CD4-positive, alpha-beta T cell treated with Interleukin-10 for 1 hour (primary cell): ENCODE measurements around the gene RALGPS1.
A peak's percentile ranks its signal among the peaks of the same experiment; 100 is the strongest.

Source experiments
- DNase-seq: peaks from one replicate; pipeline ENCODE4 v3.0.0-alpha.2; 2020

Gene RALGPS1

DNA sequence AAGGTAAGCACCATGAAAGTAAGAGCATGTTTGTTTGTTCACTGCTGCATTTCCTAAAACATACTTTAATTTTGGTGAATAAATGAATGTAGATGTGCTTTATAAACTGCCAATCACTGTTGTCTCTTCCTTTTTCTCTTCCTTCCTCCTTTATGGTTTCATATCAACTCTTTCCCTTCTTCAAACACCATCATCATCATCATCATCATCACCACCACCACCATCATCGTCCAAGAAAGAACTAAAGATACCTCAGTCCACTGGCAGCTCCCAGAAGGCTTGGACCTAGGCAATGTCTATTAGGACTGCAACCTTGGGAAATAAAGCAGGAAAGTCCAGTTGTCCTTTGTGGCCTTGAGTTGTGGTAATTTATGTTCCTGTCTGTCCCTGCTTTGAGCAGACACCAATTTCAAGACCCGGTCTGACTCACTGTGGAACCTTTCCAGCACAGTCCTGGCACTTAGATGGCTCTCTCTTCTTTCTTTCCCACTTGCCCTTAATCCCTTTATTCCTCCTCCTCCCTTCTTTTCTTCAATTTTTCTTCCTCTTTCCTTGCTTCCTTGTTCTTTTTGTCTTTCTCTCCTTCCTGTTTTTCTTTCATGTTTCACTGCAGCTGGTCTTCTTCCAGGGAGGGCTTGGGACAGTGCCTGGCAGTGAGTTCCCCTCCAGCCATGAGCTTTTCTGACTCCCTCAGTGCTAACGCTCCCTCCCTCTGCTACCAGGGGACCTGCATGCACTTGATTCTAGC, 108.5 kb downstream of the RALGPS1 start:
- DNase-seq, result no peak

DNA sequence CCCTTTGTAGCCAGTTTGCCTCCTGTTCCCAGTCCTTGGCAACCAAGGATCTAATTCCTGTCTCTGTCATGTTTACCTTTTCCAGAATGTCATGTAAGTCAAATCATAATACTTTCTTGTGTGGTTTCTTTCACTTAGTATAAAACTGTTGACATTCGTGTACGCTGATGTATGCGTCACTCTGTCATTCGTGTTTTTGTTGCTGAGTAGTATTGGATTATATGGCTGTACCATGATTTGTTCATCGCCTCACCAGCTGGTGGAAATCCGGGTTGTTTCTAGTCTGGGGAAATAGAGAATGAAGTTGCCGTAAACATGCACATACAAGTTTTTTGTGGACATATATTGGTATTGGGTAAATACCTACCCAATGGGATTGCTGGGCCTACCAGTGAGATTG, 110.5 kb downstream of the RALGPS1 start:
- no peak for DNase-seq

DNA sequence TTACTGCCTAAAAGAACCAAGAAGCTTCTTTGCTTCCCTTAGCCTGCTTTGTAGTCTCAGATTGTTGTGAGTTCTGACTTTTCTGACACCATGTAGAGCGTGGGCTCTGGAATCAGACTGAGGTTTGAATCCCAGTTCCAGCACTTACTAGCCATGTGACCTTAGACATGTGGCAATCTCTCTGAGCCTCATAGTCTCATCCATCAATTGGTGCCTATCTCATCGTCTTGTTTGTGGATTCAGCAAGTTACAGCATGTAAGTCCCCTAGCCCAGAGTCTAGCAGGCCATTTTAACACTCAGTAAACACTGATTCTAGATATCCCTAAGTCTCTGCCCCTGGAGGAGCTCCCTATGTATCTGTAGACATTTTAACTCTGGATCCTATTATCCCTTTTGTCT, 113.1 kb downstream of the RALGPS1 start:
- no peak for DNase-seq

DNA sequence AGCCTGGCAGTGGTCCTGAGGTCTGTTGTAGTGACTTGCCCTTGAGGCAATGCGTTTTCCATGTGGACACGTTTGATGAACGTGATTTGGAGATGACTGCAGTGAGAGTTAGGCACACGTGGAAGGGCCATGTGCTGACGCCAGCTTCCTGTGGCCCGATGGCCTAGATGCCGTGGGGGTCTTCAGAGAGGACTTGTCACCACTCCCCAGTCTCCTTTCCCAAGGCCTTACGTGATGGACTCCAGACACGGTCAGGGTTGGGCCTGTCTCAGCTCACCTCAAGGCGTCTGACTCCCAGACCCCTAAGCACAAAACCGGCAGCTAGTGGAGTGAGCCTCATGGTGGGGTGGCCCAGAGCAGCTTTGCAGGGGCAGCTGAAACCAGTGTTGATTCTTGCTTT, 115.0 kb downstream of the RALGPS1 start:
- no peak for DNase-seq

GRCh38 chr9:127030814-127031740, 116.5 kb downstream of the RALGPS1 start:
- no peak for DNase-seq

DNA sequence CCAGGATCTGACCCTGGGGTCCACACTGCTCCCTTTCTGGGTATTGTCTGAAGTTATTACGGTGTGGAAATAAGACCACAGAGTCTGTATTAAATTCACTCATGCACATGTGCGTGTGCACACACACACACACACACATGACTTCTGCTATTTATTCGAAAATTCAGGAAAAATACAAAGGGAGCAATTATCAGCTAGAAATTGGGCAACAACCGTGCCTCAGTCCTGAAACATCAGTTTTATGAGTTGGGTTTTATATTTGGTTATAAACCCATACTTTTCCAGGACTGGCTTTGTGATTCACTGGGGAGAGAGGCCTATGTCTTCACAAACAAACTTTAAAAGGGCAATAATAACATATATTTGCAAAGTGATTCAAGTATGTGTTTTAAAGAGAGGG, 117.7 kb downstream of the RALGPS1 start:
- no peak for DNase-seq

GRCh38 chr9:127033061-127033460, 118.5 kb downstream of the RALGPS1 start:
- DNase-seq, result no peak

GRCh38 chr9:127033789-127034188, 119.2 kb downstream of the RALGPS1 start:
- no peak for DNase-seq

- DNase-seq, result no peak
Measured at GRCh38 chr9:127034691-127035090, 120.1 kb downstream of the RALGPS1 start.

DNA sequence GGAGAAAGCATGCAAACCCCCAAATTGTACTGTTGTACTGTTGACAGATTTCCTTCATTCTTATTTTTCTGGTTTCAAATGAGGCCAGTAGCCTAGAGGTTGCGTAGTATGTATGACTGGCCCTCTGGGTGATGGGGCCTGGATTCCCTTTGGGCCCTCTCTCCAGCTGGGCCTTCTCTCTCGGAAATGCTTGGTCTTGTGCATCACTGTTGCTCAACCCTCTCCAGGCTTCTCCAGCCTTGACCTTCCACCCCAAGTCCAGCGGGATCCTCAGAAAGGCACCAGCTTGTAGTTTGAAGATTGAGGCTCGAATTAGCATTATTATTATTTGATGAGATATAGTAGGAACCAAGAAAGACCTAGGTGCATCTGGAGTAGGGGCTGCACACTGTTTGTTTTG, 120.8 kb downstream of the RALGPS1 start:
- DNase-seq, result no peak

- no peak for DNase-seq
Measured at GRCh38 chr9:127035948-127036347, 121.4 kb downstream of the RALGPS1 start.

DNA sequence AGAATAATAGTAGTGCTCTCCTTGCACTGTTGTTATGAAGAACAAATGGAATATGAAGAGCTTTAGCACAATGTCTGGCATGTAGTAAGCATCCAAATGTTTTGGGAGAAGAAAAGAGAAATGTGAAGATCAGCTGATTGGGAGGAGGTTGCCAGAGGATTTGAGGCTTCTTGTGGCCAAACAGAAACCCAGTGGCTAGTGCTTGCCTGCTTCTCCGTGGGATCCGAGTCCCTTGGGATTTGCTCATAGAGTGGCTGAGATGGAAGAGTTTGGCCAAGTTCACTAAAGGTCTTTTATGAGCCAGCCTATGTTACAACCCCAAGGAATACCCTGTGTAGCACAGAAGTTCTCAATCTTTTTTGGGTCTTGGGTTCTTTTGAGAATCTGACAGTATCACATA, 121.9 kb downstream of the RALGPS1 start:
- no peak for DNase-seq

- no peak for DNase-seq
Measured at GRCh38 chr9:127038531-127038930, 123.9 kb downstream of the RALGPS1 start.

DNA sequence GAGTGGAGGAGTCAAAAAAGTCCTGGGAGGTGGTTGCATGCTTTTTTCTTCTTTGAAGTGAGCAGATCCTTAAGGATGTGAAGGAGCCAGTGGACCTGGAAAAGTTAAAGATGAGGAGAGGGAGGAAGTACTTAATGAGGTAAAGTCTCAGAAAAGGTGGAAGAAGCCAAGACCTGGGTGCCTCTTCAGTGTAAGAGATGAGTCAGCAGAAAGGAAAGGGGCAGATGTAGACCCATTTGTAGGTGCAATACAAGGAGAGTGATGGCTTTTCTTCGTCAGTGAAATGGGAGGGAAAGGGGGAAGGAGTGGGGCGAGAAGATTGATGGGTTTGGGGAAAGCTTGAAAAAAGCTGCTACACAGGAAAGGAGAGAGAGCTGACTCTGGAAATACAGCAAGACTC, 124.9 kb downstream of the RALGPS1 start:
- no peak for DNase-seq

DNA sequence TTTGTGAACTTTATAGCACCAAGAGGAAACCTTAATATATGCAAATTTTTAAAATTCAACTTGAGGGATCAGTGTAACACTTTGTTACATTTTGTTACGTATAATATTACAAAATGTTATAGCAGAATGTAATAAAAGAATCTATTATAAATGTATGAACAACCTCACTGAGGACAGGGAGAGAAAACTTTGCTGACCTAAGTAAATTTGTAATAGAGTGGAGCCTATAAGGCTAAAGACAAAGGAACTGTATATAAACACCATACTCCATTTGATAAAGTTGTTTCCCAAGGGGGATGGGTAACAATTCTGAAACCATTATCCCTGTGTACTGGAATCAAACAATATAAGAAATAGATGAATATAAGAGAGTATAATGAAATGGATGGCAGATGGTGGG, 130.6 kb downstream of the RALGPS1 start:
- DNase-seq, result no peak

GRCh38 chr9:127047971-127048370, 133.4 kb downstream of the RALGPS1 start:
- DNase-seq, result no peak

- DNase-seq, result peak; percentile 40
Measured at GRCh38 chr9:127049044-127049443, 134.5 kb downstream of the RALGPS1 start.

DNA sequence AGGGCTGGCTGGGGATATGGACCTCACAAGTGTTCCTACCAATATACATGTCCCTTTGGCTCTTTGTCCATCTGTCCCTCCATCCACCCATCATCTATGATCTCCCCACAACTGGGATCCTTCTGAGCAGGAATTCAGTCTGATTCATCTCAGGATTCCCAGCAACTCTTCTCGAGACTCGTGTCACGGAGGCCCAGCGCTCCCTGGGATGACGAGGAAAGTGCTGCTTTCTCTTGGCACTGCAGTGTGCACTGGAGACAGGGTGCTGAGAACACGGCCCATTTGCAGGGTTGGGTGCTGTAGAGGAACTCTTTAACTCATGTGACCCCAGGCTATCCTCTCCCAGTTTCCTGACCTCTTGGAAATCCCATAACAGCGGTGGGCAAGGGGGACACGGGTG, 135.0 kb downstream of the RALGPS1 start:
- DNase-seq, result no peak

GRCh38 chr9:127050152-127050551, 135.6 kb downstream of the RALGPS1 start:
- no peak for DNase-seq

DNA sequence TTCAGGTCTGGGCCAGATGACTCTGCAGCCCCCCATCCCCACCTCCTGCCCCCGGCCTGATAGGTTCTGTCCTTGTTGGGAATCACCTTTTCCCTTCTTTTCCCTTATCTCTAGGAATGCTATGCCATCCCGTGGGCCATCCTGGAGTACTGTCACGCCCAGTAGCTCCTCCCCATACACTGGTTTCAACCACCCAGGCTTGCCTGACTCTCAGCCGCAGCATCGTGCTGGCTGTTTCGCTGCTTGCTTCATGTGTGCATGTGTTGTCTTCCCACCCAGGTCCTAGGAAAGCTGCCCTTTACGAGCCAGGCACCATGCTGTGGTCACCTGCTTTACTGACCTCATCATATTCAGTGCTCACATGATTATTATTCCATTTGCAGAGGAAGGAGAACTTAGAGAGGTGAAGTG, 136.0 kb downstream of the RALGPS1 start:
- DNase-seq, result no peak

GRCh38 chr9:127051881-127052595, 137.5 kb downstream of the RALGPS1 start:
- no peak for DNase-seq

DNA sequence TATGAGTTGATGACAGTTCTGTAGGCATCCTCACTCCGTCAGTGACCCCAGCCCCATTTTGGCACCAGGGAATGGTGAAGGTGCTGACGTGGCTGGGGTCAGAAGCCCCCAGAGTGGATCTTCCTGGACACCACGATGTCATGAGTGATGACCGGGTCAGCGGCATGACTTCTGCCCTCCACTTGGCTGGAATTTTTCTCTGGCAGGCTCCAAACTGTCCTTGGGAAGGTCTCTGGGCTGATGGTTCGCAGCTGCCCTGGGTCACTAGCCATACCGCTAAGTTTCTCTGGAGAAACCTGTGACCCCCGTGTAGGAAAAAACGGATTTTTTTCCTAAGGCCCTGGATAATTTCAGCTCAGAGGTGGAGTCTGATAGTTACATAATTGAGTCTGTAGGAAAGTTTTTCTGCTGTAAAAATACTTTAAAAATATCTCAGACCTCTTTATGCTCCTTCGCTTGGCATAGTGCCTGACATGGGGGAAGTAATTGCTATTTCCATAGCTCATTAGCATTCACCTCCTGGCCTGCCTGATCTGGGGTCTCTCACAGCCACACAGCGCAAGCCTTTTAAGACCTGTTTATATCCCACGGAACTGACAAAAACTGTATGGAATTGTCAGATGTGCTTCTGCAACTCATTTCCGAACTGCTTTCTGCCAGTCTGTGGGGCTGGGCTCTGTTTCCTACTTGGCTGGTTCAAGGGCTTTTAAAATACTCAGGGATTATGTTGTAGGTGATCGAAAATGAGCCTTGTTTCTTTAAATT, 138.7 kb downstream of the RALGPS1 start:
- DNase-seq, result no peak

DNA sequence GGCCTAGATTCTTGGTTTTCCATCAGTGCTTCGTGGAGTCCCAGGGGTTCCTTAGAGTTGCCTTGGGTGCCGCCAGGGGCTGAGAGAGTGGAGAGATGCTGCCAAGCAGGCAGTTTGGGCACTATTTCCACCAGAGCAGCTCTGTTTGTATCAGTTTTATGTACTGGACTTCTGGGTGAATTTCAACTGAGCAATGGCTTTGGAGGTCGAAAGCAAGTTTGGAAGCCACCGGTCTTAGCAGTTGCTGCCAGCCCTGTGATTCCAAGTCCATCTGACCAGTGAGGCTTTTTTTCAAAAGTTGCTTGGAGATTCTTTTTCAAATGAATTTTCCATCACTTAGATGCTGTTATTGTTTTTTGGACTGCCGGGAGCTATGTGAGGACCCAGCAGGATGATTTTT, 139.4 kb downstream of the RALGPS1 start:
- DNase-seq, result no peak
